Uterus (tissue), 2 donors: Measurements from ENCODE around the gene C19orf25.

Experiments
- CTCF ChIP-seq, 4 experiments: fragments of 200-600 bp in 2 of 4; fragments of 450-650 bp in 2 of 4; sonication (generic) in 2 of 4; IDR thresholded peaks; one replicate each; pipeline ENCODE4 v1.5.1; 2016 to 2019; ENCODE audit warnings: antibody characterized with exemption in 4 of 4, mild to moderate bottlenecking in 2 of 4, moderate library complexity in 1 of 4
- POLR2A ChIP-seq, 2 donors: fragments of 450-650 bp; IDR thresholded peaks; one replicate each; pipeline ENCODE4 v1.6.1; 2016; ENCODE audit warnings: antibody characterized with exemption in 2 of 2, mild to moderate bottlenecking in 1 of 2, moderate library complexity in 1 of 2

- no peak for TF ChIP-seq CTCF (IDR thresholded peaks at IDR 0.05)
- no peak for TF ChIP-seq POLR2A (IDR thresholded peaks at IDR 0.05)
Measured at GRCh38 chr19:1435378-1435989, 43.5 kb downstream of the C19orf25 start.
